NCI-H187 treated with DMSO at 0.1 percent for 48 hours (cell line): ENCODE data around the gene COPS6.
"Not testable (repeated sequence)": the region's sequence is repeated elsewhere in the genome, so short reads cannot be mapped to it uniquely, and the experiment has no call there.

Experiments
- DNase-seq: peaks from one replicate; lab custom pipeline; 2025; lab: John Stamatoyannopoulos, UW

COPS6 gene

GRCh38 chr7:100127866-100128636, 39.3 kb downstream of the COPS6 start:
- DNase-seq: no peak

GRCh38 chr7:100128637-100128963, 39.8 kb downstream of the COPS6 start:
- no peak for DNase-seq

GRCh38 chr7:100130220-100130607, 41.4 kb downstream of the COPS6 start:
- not testable (repeated sequence) for DNase-seq

- DNase-seq: no peak
These were observed 42.1 kb downstream of the COPS6 start for GRCh38 chr7:100130608-100131453.

- DNase-seq: no peak
These were observed 43.4 kb downstream of the COPS6 start for GRCh38 chr7:100132126-100132525.

GRCh38 chr7:100132697-100133151, 44.0 kb downstream of the COPS6 start:
- peak; percentile 29 for DNase-seq

GRCh38 chr7:100137851-100138760, 49.3 kb downstream of the COPS6 start:
- DNase-seq: no peak

- no peak for DNase-seq
These were observed 52.8 kb downstream of the COPS6 start for GRCh38 chr7:100141555-100141949.
